HG03565 (cell line): Measurements from ENCODE around the gene RPL36AL.

ENCODE experiments used
- ATAC-seq: cut with Tn5 transposase; IDR thresholded peaks from one replicate; pipeline ENCODE4 v1.9.1; 2021; ENCODE audit warnings: mild to moderate bottlenecking, moderate library complexity; ENCODE audit not compliant: unreplicated experiment

RPL36AL gene

GRCh38 chr14:49582113-49582977 lies 38.1 kb downstream of the RPL36AL start:
- ATAC-seq = no peak

GRCh38 chr14:49581209-49582112 lies 39.0 kb downstream of the RPL36AL start:
- ATAC-seq = no peak

GRCh38 chr14:49579841-49580240 lies 40.6 kb downstream of the RPL36AL start:
- ATAC-seq = no peak

GRCh38 chr14:49578141-49578540 lies 42.3 kb downstream of the RPL36AL start:
- no peak for ATAC-seq

GRCh38 chr14:49574038-49574437 lies 46.4 kb downstream of the RPL36AL start:
- no peak for ATAC-seq

- no peak for ATAC-seq
Measured at GRCh38 chr14:49569281-49569680, 51.1 kb downstream of the RPL36AL start.
